AG04449 (cell line): Measurements from ENCODE around the gene NISCH.

ENCODE experiments used
- CTCF ChIA-PET: fragments of 350-600 bp; formaldehyde crosslinking; extraction: SDS; loops from one replicate; lab custom pipeline; 2021; ENCODE audit warnings: antibody characterized with exemption; lab: Yijun Ruan, JAX
- POLR2A ChIA-PET: fragments of 400-600, 350-600 bp; formaldehyde crosslinking; extraction: SDS; loops from one replicate; lab custom pipeline; 2020; ENCODE audit warnings: antibody characterized with exemption, inconsistent platforms; lab: Yijun Ruan, JAX
- DNase-seq: peaks from one replicate; pipeline ENCODE4 v3.0.0-alpha.2; 2010; ENCODE audit warnings: low read depth, low spot score
- H3K4me3 ChIP-seq: 2 replicates; pipeline ENCODE4 v1.5.1; 2011; ENCODE audit warnings: low read depth, mild to moderate bottlenecking, control low read depth, low read length
- TF ChIP-seq, protein P1 (sequence below): IDR thresholded peaks from one replicate; pipeline ENCODE4 v1.5.1; 2011; ENCODE audit warnings: mild to moderate bottlenecking, moderate library complexity, low read length, control low read depth, inconsistent platforms; ENCODE audit not compliant: insufficient read depth; ENCODE audit errors: missing control alignments

The NISCH gene

GRCh38 chr3:52451237-52452083 lies 3.9 kb upstream of the NISCH start:
- no peak for DNase-seq
- CTCF ChIA-PET = interaction anchor here (1.1 to 26.2 kb wide), 3 partner anchors 19 to 230 kb away, joined by 3 to 1004 read pairs (median 4); no protein-coding TSS in a partner anchor
- no peak overlapping the region for H3K4me3 ChIP-seq
- POLR2A ChIA-PET = no interaction called here
- TF ChIP-seq, protein P1, sequence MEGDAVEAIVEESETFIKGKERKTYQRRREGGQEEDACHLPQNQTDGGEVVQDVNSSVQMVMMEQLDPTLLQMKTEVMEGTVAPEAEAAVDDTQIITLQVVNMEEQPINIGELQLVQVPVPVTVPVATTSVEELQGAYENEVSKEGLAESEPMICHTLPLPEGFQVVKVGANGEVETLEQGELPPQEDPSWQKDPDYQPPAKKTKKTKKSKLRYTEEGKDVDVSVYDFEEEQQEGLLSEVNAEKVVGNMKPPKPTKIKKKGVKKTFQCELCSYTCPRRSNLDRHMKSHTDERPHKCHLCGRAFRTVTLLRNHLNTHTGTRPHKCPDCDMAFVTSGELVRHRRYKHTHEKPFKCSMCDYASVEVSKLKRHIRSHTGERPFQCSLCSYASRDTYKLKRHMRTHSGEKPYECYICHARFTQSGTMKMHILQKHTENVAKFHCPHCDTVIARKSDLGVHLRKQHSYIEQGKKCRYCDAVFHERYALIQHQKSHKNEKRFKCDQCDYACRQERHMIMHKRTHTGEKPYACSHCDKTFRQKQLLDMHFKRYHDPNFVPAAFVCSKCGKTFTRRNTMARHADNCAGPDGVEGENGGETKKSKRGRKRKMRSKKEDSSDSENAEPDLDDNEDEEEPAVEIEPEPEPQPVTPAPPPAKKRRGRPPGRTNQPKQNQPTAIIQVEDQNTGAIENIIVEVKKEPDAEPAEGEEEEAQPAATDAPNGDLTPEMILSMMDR = no peak

DNA sequence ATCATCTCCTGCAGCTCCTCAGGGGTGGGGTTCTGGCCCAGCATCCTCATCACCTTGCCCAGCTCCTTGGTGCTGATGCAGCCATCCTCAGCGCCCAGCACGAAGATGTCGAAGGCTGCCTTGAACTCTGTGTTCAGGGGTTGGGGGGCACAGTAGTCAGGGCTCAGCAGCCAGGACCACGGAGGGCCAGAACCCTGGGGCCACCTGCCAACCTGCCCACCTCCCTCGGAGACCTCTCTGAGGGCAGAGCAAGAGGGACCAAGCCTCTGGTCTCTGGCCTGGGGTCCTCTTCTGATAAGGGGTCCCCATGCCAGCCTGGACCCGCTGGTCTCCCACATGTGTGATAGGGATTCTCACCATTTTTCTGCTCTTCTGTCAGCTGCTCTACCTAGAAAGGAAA lies 3.3 kb upstream of the NISCH start:
- H3K4me3 ChIP-seq = no peak overlapping the region
- TF ChIP-seq, protein P1 = no peak
- ChIA-PET POLR2A (no interaction called here), CTCF (interaction anchor here (1.1 to 26.2 kb wide), 3 partner anchors 18 to 231 kb away, joined by 3 to 1004 read pairs (median 4); no protein-coding TSS in a partner anchor)
- no peak for DNase-seq

- no peak for DNase-seq
- TF ChIP-seq, protein P1 = no peak
- ChIA-PET POLR2A (no interaction called here), CTCF (interaction anchor here (1.1 to 26.2 kb wide), 5 partner anchors 6 to 232 kb away, joined by 4 to 1004 read pairs (median 7); partner anchors contain the start of gene SEMA3G)
- H3K4me3 ChIP-seq = no peak overlapping the region
Measured at GRCh38 chr3:52452570-52453221, 2.7 kb upstream of the NISCH start.

- TF ChIP-seq, protein P1 = no peak
- no peak within 1 kb of the TSS for H3K4me3 ChIP-seq
- ChIA-PET CTCF (interaction anchor here (1.5 to 26.2 kb wide), 4 partner anchors 7 to 28 kb away, joined by 4 to 1004 read pairs (median 30); partner anchors contain the start of gene SEMA3G), POLR2A (no interaction called here)
- DNase-seq = no peak
Measured at GRCh38 chr3:52453496-52454249, 1.7 kb upstream of the NISCH start, which contains the start of gene TNNC1. Gene TNNC1, minus strand, starts transcription at chr3:52454041. Its CDS starts 26 bp downstream, at chr3:52454015.

DNA sequence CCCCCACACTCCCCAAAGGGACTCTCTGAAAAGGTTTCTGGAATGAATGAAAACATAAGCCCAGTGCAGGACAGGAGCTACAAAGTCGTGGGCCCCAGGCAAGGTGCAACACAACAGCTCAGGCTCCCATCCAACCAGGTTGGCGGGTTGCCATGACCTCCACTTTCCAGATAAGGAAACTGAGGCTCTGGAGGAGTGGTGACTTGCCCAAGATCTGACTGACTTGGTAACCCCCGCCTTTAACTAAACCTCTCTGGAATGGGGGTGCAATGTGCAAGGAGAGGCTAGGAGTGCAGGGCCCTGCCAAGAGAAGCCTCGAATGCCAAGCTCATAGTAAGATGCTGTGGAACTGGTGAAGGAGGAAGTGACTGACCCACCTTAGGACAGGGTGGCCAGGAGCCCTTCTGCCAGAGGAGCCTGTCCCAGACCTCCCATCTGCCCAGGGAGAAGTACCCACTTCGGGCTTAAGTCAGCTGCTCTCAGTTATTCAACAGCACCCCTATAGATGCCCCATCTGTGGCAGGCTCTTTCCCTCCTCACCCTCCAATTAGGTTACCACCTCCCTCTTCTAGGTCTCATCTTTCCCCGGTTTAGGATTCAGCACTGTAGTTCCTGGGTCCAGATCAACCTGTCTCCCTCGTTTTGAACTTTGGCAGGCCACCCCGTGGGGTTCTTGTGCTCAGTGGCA lies 1.0 kb upstream of the NISCH start:
- no peak for DNase-seq
- ChIA-PET POLR2A (no interaction called here), CTCF (interaction anchor here (1.5 to 26.2 kb wide), 4 partner anchors 8 to 29 kb away, joined by 4 to 1004 read pairs (median 30); partner anchors contain the start of gene SEMA3G)
- TF ChIP-seq, protein P1 = no peak
- H3K4me3 ChIP-seq = no peak overlapping the region
